Gastroesophageal sphincter (tissue), 3 donors: ENCODE data around the gene HDGF.

Experiments
- EP300 ChIP-seq: sonication (generic); formaldehyde crosslinking; IDR thresholded peaks from one replicate; pipeline ENCODE4 v1.6.1; 2017; ENCODE audit warnings: antibody characterized with exemption, mild to moderate bottlenecking
- POLR2A ChIP-seq, 2 donors: fragments of 450-650 bp; IDR thresholded peaks; one replicate each; pipeline ENCODE4 v1.6.1; 2017; ENCODE audit warnings: antibody characterized with exemption in 2 of 2, mild to moderate bottlenecking in 2 of 2, moderate library complexity in 1 of 2
- POLR2AphosphoS5 ChIP-seq: sonication (generic); formaldehyde crosslinking; IDR thresholded peaks from one replicate; pipeline ENCODE4 v1.6.1; 2017; ENCODE audit warnings: antibody characterized with exemption
- TF ChIP-seq, protein P1 (sequence below), 4 experiments: fragments of 200-600 bp in 2 of 4; fragments of 450-650 bp in 2 of 4; sonication (generic) in 1 of 4; IDR thresholded peaks; one replicate each; pipeline ENCODE4 v1.5.1; 2017 to 2019; ENCODE audit warnings: antibody characterized with exemption in 4 of 4, mild to moderate bottlenecking in 2 of 4, moderate library complexity in 2 of 4

DNA sequence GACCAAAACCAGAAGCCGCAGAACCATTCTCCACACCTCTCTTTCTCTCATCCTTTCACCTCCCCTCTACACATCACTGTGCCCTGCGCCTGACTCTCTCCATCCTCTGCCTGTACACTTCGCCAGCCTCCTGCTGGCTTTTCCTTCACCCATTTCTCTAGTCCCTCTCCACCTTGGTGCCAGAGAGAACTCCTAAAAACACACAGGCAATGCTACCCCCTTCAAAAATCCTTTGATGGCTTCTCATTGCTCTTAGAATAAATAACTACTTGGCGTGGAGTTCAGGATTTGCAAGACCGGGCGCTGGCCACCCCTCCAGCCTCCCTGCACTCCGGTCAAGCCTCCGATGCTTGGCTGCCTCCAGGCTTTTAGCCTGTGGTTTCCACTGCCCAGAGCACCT lies 54.7 kb downstream of the HDGF start:
- TF ChIP-seq, protein P1, sequence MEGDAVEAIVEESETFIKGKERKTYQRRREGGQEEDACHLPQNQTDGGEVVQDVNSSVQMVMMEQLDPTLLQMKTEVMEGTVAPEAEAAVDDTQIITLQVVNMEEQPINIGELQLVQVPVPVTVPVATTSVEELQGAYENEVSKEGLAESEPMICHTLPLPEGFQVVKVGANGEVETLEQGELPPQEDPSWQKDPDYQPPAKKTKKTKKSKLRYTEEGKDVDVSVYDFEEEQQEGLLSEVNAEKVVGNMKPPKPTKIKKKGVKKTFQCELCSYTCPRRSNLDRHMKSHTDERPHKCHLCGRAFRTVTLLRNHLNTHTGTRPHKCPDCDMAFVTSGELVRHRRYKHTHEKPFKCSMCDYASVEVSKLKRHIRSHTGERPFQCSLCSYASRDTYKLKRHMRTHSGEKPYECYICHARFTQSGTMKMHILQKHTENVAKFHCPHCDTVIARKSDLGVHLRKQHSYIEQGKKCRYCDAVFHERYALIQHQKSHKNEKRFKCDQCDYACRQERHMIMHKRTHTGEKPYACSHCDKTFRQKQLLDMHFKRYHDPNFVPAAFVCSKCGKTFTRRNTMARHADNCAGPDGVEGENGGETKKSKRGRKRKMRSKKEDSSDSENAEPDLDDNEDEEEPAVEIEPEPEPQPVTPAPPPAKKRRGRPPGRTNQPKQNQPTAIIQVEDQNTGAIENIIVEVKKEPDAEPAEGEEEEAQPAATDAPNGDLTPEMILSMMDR (IDR thresholded peaks at IDR 0.05): no peak
- no peak for TF ChIP-seq POLR2AphosphoS5
- TF ChIP-seq POLR2A (IDR thresholded peaks at IDR 0.05): no peak
- no peak for TF ChIP-seq EP300
